ENCODE results near the gene RND3.

Gene RND3, protein sequence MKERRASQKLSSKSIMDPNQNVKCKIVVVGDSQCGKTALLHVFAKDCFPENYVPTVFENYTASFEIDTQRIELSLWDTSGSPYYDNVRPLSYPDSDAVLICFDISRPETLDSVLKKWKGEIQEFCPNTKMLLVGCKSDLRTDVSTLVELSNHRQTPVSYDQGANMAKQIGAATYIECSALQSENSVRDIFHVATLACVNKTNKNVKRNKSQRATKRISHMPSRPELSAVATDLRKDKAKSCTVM

GRCh38 chr2:150487537-150488429 lies at the start of gene RND3:
Gene RND3, minus strand, starts transcription at chr2:150487667. Its CDS starts 250 bp downstream, at chr2:150487417.
- in situ Hi-C loops (cut with MboI; ENCODE audit: low pct_unique_long_range_greater_than_20kb, low sequenced_read_pairs): no loop called here
- peak; percentile 79 for DNase-seq

- in situ Hi-C loops (cut with MboI; ENCODE audit: low pct_unique_long_range_greater_than_20kb, low sequenced_read_pairs): no loop called here
- no peak for DNase-seq
Observed at GRCh38 chr2:150535176-150535575, 47.7 kb upstream of the RND3 start.

GRCh38 chr2:150532879-150533278 lies 45.4 kb upstream of the RND3 start:
- in situ Hi-C loops (cut with MboI; ENCODE audit: low pct_unique_long_range_greater_than_20kb, low sequenced_read_pairs): no loop called here
- DNase-seq: no peak

- no peak for DNase-seq
- in situ Hi-C loops (cut with MboI; ENCODE audit: low pct_unique_long_range_greater_than_20kb, low sequenced_read_pairs): no loop called here
Observed at GRCh38 chr2:150532020-150532419, 44.6 kb upstream of the RND3 start.

DNA sequence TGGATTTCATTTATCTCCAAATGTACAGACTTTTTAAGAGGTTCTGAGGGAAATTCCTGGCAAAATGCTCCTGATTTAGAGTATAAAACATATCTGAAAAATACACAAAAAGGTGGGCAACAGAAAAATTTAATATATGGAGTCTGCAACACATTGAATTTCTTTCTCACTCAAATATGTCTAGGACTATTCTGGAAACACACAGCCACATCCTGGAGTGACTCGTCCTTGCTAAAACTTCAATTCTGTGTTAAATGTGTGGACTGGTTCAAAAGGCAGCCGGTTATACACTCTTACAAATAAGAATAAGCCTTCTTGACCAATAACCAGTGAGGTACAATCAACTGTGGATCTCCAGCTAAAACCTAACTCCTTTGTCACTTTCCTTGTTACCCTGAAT lies 44.1 kb upstream of the RND3 start:
- in situ Hi-C loops (cut with MboI; ENCODE audit: low pct_unique_long_range_greater_than_20kb, low sequenced_read_pairs): no loop called here

DNA sequence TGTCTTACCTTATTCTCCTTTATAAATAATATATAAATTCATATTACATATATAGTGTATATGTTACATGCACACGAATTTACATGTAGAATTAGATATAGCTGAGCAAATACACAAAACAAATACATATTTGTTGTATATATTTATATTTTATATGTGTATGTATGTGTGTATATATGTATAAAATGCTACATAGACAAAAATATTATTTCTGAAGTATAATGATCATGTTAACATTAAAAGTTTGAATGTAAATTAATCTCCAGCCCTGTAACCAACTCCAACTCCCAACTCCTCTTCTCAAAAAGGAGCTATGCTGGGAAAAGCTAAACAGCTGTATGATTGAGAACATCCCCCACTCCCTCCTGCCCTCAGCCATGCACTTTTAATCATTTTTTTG lies 42.7 kb upstream of the RND3 start:
- in situ Hi-C loops (cut with MboI; ENCODE audit: low pct_unique_long_range_greater_than_20kb, low sequenced_read_pairs): no loop called here

More for the DNA sequence above, 44.1 kb upstream of the RND3 start:
- DNase-seq: no peak

GRCh38 chr2:150528861-150529801 lies 41.7 kb upstream of the RND3 start:
- no peak for DNase-seq
- in situ Hi-C loops (cut with MboI; ENCODE audit: low pct_unique_long_range_greater_than_20kb, low sequenced_read_pairs): no loop called here

More for the DNA sequence above, 42.7 kb upstream of the RND3 start:
- no peak for DNase-seq

DNA sequence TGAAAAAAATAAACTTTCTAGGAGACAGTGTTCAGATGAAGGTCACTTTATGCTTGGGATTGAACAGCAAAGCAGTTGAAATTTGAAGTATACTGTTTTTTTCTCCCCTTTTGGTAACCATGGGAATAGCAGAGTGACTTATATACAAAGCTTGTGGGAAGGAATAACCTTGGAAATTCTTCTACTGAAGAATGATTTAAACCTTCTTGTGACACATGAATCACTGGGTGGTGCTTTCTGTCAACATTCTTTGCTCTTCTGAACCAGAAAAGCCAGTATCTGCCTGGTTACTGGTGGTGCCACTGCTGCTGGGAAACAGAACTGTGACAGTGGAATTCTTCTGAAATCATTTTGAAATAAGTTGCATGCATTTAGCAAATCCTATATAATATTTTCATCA lies 39.4 kb upstream of the RND3 start:
- no peak for DNase-seq
- in situ Hi-C loops (cut with MboI; ENCODE audit: low pct_unique_long_range_greater_than_20kb, low sequenced_read_pairs): no loop called here

DNA sequence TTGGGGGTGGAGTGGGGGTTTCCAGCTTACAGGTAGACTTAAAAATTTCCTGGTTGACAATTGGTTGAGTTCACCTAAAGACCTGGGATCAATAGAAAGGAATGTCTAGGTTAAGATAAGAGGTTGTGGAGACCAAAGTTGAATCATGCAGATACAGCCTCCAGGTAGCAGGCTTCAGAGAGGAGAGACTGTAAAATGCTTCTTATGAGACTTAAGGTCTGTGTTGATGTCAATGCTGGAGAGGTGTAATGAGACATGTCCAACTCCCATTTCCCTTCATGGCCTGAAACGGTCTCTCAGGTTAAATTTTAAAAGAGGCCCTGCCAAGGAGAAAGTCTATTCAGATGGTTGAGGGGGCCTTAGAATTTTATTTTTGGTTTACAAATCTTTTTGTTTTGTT lies 38.5 kb upstream of the RND3 start:
- no peak for DNase-seq
- in situ Hi-C loops (cut with MboI; ENCODE audit: low pct_unique_long_range_greater_than_20kb, low sequenced_read_pairs): no loop called here

DNA sequence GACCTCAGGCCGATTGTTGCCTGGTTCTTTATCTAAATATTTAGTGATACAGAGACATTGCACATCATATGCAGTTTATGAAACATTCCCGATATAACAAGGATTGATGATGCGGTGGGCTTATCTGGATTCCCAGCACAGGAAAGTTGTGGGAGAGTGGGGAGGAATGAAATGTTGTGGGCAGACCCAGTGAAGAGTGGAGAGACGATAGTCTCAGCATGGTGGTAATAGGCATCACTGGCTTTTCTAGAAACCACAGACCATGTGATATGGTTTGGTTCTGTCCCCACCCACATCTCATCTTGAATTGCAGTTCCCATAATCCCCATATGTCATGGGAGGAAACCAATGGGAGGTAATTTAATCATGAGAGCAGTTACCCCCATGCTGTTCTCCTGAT lies 34.8 kb upstream of the RND3 start:
- in situ Hi-C loops (cut with MboI; ENCODE audit: low pct_unique_long_range_greater_than_20kb, low sequenced_read_pairs): no loop called here
- DNase-seq: no peak

DNA sequence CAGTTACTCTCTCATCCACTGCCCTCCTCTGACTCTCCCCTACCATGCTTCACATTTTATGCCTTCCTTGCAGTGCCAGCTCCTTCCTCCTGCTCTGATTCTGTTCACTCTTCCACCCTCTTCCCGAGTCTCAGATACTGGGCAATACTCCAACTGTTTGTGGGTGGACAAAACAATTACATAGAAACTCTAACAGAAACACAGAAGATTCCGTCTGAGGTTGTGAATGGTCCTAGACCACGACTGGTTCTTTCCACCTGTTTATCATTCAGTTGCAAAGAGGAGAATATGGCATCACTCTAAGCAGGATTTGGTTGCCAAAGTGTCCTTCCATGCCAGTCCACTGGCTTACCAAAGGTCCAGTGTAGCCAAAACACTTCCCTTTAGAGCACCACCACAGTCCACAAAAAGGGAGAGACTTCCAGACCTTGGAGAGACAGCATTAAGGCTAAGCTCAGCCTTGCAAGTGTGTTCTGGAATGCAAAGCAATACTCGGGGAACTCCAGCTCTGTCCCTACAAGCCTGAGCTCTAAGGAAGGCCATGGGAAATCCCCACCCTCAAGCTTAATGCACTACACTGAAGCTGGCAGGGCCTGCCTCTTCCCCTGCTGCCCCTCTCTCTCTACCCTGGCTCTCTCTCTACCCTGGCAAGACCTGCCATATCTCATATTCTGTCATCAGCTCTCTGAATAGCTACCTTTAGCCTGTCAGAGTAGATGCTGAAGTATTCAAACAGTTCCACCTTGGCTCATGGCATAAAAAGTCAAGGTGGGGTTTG lies 33.6 kb upstream of the RND3 start:
- no peak for DNase-seq
- in situ Hi-C loops (cut with MboI; ENCODE audit: low pct_unique_long_range_greater_than_20kb, low sequenced_read_pairs): no loop called here

DNA sequence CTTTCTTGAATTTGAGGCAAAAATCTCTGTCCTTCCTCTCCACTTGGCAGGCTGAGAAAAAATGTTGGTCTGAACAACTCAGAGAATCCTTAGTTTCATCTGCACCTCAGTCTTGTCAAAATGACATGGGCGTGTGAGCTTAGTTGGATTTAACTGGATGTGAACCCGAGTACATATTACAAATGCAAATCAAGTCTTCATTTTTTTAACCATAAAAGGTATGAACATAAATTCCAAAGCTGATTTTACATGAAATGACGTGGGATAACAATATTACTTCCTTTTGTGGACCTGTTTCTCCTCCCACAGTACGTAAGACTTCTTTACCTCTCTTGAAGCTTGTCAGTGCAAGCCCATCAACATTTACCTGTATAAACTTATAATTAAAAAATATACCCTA lies 32.6 kb upstream of the RND3 start:
- DNase-seq: no peak
- in situ Hi-C loops (cut with MboI; ENCODE audit: low pct_unique_long_range_greater_than_20kb, low sequenced_read_pairs): no loop called here

- in situ Hi-C loops (cut with MboI; ENCODE audit: low pct_unique_long_range_greater_than_20kb, low sequenced_read_pairs): no loop called here
- no peak for DNase-seq
Observed at GRCh38 chr2:150517951-150518680, 30.6 kb upstream of the RND3 start.

GRCh38 chr2:150513647-150514046 lies 26.2 kb upstream of the RND3 start:
- in situ Hi-C loops (cut with MboI; ENCODE audit: low pct_unique_long_range_greater_than_20kb, low sequenced_read_pairs): no loop called here
- DNase-seq: no peak

- no peak for DNase-seq
- in situ Hi-C loops (cut with MboI; ENCODE audit: low pct_unique_long_range_greater_than_20kb, low sequenced_read_pairs): no loop called here
Observed at GRCh38 chr2:150508497-150509137, 21.1 kb upstream of the RND3 start.

DNA sequence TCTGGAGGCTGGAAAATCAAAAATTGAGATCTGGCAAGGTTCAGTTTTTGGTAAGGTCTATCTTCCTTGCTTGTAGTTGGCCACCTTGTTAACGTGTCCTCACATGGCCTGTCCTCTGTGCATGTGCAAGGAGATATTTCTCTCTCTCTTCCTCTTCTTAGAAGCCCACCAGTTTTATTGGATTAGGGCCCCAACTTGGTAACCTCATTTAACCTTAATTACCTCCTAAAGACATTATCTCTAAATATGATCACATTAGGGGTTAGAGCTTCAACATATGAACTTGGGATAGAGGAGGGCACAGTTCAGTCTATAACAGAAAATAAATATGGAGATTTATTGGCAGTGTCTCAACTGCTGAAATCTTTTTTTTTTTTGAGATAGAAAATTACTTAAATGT lies 19.6 kb upstream of the RND3 start:
- no peak for DNase-seq
- in situ Hi-C loops (cut with MboI; ENCODE audit: low pct_unique_long_range_greater_than_20kb, low sequenced_read_pairs): no loop called here

DNA sequence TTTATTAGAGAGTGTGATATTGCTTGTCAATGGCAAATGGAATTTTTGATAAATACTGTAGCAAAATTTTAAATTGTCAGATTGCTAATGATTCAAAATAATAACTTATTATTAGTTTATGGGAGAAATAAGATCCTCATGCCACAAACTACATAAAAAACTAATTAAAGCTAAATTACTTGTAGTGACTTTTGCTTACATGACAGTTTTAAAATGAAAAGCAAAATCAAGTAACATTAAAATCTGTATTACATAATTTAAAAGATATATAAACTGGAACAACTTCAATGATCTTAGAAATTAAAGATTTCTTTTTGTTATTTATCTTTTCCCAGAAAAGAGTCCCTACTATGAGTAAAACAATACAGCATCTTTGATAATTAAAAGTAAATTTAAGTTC lies 17.7 kb upstream of the RND3 start:
- DNase-seq: no peak
- in situ Hi-C loops (cut with MboI; ENCODE audit: low pct_unique_long_range_greater_than_20kb, low sequenced_read_pairs): no loop called here

Measured in KBM-7 (cell line).